Astrocyte (in vitro differentiated cells and primary cell): ENCODE results near the gene FAM107B. TPM values are rescaled to one million over a fixed set of nuclear protein-coding genes. Genes with fewer than 3 reads are reported as not detected.

Experiments
- DNase-seq: peaks from one replicate; pipeline ENCODE4 v3.0.0-alpha.2; 2010; ENCODE audit warnings: low read depth
- FAIRE-seq: peaks from 2 replicates; lab custom pipeline; 2011; peaks lifted over from hg19 to GRCh38; lab: Jason Lieb, UNC
- H2AFZ ChIP-seq: 2 replicates; pipeline ENCODE4 v1.6.0; 2012; ENCODE audit warnings: low read depth, low read length, inconsistent platforms
- H3K27ac ChIP-seq: 2 replicates; pipeline ENCODE4 v1.5.1; 2011; ENCODE audit warnings: low read depth, low read length, inconsistent platforms
- H3K27me3 ChIP-seq: 2 replicates; pipeline ENCODE4 v1.6.0; 2011; ENCODE audit warnings: low read length, inconsistent platforms; ENCODE audit not compliant: insufficient read depth
- H3K36me3 ChIP-seq: 2 replicates; pipeline ENCODE4 v1.5.1; 2011; ENCODE audit warnings: low read length, inconsistent platforms; ENCODE audit not compliant: insufficient read depth
- H3K4me1 ChIP-seq: 2 replicates; pipeline ENCODE4 v1.5.1; 2011; ENCODE audit warnings: low read length, inconsistent platforms; ENCODE audit not compliant: insufficient read depth
- H3K4me2 ChIP-seq: 2 replicates; pipeline ENCODE4 v1.6.0; 2012; ENCODE audit warnings: low read length, inconsistent platforms
- H3K4me3 ChIP-seq: 2 replicates; pipeline ENCODE4 v1.5.1; 2011; ENCODE audit warnings: low read depth, mild to moderate bottlenecking, low read length, inconsistent platforms; ENCODE audit not compliant: insufficient read depth
- H3K79me2 ChIP-seq: 2 replicates; pipeline ENCODE4 v1.6.0; 2012; ENCODE audit warnings: mild to moderate bottlenecking, low read length, inconsistent platforms; ENCODE audit not compliant: insufficient read depth
- H3K9ac ChIP-seq: 2 replicates; pipeline ENCODE4 v1.6.0; 2012; ENCODE audit warnings: mild to moderate bottlenecking, low read length, inconsistent platforms
- H3K9me3 ChIP-seq: 2 replicates; pipeline ENCODE4 v1.5.1; 2012; ENCODE audit warnings: low read depth, mild to moderate bottlenecking, low read length, inconsistent platforms; ENCODE audit not compliant: insufficient read depth
- H4K20me1 ChIP-seq: 2 replicates; pipeline ENCODE4 v1.6.0; 2012; ENCODE audit warnings: low read length, inconsistent platforms; ENCODE audit not compliant: insufficient read depth
- H3K27ac Mint-ChIP-seq: one replicate; pipeline ENCODE4 v1.8.0; 2021; ENCODE audit warnings: mild to moderate bottlenecking, mixed read lengths; ENCODE audit not compliant: unreplicated experiment
- H3K27me3 Mint-ChIP-seq: one replicate; pipeline ENCODE4 v1.8.0; 2021; ENCODE audit warnings: low read depth, mixed read lengths; ENCODE audit not compliant: unreplicated experiment
- H3K36me3 Mint-ChIP-seq: one replicate; pipeline ENCODE4 v1.8.0; 2021; ENCODE audit warnings: low read depth, mixed read lengths; ENCODE audit not compliant: unreplicated experiment
- H3K4me1 Mint-ChIP-seq: one replicate; pipeline ENCODE4 v1.8.0; 2021; ENCODE audit warnings: low read depth, mixed read lengths; ENCODE audit not compliant: unreplicated experiment
- H3K4me3 Mint-ChIP-seq: one replicate; pipeline ENCODE4 v1.8.0; 2021; ENCODE audit warnings: mild to moderate bottlenecking, moderate library complexity, mixed read lengths; ENCODE audit not compliant: unreplicated experiment
- H3K9me3 Mint-ChIP-seq: one replicate; pipeline ENCODE4 v1.8.0; 2021; ENCODE audit warnings: mild to moderate bottlenecking, mixed read lengths; ENCODE audit not compliant: unreplicated experiment
- EZH2 ChIP-seq: IDR thresholded peaks from 2 replicates; pipeline ENCODE4 v1.6.1; 2012; ENCODE audit warnings: mild to moderate bottlenecking, low read length, inconsistent platforms; ENCODE audit not compliant: insufficient read depth
- total RNA-seq: library from RNA; stranded (reverse); gene quantifications from 2 replicates; pipeline ENCODE4 v1.2.1, GENCODE V29; 2021
- TF ChIP-seq, protein P1 (sequence below): IDR thresholded peaks from 2 replicates; pipeline ENCODE4 v1.5.1; 2011; ENCODE audit warnings: low read depth, mild to moderate bottlenecking, inconsistent platforms, low read length, moderate library complexity; ENCODE audit not compliant: insufficient read depth

Gene FAM107B
- total RNA-seq, 1 donor from 2014 or later = 36.0 TPM

GRCh38 chr10:14696821-14697220 is 77.9 kb downstream of the FAM107B start:
- Histone ChIP-seq H4K20me1 (no peaks in the 10 kb centered on the region), H3K27me3 (no peaks in the 10 kb centered on the region), H3K4me1 (peaks cover 6% of the 10 kb centered on the region), H3K4me3 (no peak overlapping the region), H2AFZ (no peak overlapping the region), H3K9ac (no peak overlapping the region), H3K27ac (no peak overlapping the region), H3K9me3 (no peaks in the 10 kb centered on the region), H3K36me3 (no peaks in the 10 kb centered on the region), H3K4me2 (no peak overlapping the region), H3K79me2 (no peaks in the 10 kb centered on the region)
- peaks cover 3% of the 10 kb centered on the region for H3K27me3 Mint-ChIP-seq
- FAIRE-seq (no peak), DNase-seq (no peak)
- H3K4me3 Mint-ChIP-seq = no peak overlapping the region
- no peaks in the 10 kb centered on the region for H3K36me3 Mint-ChIP-seq
- no peaks in the 10 kb centered on the region for H3K4me1 Mint-ChIP-seq
- no peaks in the 10 kb centered on the region for H3K9me3 Mint-ChIP-seq
- no peak overlapping the region for H3K27ac Mint-ChIP-seq
- TF ChIP-seq EZH2 = no peak
- TF ChIP-seq, protein P1, sequence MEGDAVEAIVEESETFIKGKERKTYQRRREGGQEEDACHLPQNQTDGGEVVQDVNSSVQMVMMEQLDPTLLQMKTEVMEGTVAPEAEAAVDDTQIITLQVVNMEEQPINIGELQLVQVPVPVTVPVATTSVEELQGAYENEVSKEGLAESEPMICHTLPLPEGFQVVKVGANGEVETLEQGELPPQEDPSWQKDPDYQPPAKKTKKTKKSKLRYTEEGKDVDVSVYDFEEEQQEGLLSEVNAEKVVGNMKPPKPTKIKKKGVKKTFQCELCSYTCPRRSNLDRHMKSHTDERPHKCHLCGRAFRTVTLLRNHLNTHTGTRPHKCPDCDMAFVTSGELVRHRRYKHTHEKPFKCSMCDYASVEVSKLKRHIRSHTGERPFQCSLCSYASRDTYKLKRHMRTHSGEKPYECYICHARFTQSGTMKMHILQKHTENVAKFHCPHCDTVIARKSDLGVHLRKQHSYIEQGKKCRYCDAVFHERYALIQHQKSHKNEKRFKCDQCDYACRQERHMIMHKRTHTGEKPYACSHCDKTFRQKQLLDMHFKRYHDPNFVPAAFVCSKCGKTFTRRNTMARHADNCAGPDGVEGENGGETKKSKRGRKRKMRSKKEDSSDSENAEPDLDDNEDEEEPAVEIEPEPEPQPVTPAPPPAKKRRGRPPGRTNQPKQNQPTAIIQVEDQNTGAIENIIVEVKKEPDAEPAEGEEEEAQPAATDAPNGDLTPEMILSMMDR = no peak

DNA sequence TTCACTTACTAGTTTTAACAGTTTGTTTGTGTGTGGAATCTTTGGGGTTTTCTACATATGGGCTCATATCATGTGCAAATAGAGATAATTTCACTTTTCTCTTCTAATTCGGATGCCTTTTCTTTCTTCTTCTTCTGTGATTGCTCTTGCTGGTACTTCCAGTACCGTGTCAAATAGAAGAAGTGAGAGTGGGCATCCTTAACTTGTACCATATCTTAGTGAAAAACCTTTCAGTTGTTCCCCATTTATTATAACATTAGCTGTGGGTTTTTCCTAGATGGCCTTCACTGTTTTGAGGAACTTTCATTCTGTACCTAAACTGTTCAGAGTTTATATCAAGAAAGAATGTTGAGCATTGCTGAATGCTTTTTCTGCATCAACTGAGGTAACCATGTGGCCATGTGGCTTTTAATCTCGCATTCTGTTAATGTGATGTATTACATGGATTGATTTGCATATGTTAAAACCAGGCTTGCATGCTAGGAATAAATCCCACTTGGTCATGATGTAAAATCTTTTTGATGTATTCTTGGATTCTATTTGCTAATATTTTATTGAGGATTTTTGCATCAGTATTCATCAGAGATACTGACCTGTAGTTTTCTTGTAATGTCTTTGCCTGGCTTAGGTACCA is 78.7 kb downstream of the FAM107B start:
- no peak for TF ChIP-seq EZH2
- TF ChIP-seq, protein P1 = no peak
- no peak overlapping the region for H3K4me3 ChIP-seq
- H3K79me2 ChIP-seq = no peaks in the 10 kb centered on the region
- no peak overlapping the region for H3K27ac ChIP-seq
- Mint-ChIP-seq H3K36me3 (no peaks in the 10 kb centered on the region), H3K4me1 (no peaks in the 10 kb centered on the region), H3K4me3 (no peak overlapping the region), H3K9me3 (no peaks in the 10 kb centered on the region), H3K27me3 (peaks cover 3% of the 10 kb centered on the region), H3K27ac (no peak overlapping the region)
- no peaks in the 10 kb centered on the region for H3K27me3 ChIP-seq
- FAIRE-seq (no peak), DNase-seq (no peak)
- H3K4me1 ChIP-seq = peaks cover 6% of the 10 kb centered on the region
- H3K9ac ChIP-seq = no peak overlapping the region
- no peaks in the 10 kb centered on the region for H3K36me3 ChIP-seq
- no peaks in the 10 kb centered on the region for H4K20me1 ChIP-seq
- no peak overlapping the region for H2AFZ ChIP-seq
- no peaks in the 10 kb centered on the region for H3K9me3 ChIP-seq
- no peak overlapping the region for H3K4me2 ChIP-seq

GRCh38 chr10:14693891-14694290 is 80.8 kb downstream of the FAM107B start:
- Mint-ChIP-seq H3K27ac (no peak overlapping the region), H3K4me1 (peaks cover 1% of the 10 kb centered on the region), H3K36me3 (no peaks in the 10 kb centered on the region), H3K9me3 (no peaks in the 10 kb centered on the region), H3K27me3 (peaks cover 3% of the 10 kb centered on the region), H3K4me3 (no peak overlapping the region)
- Histone ChIP-seq H3K4me3 (no peak overlapping the region), H3K27ac (no peak overlapping the region), H2AFZ (no peak overlapping the region), H3K4me2 (no peak overlapping the region), H4K20me1 (no peaks in the 10 kb centered on the region), H3K36me3 (no peaks in the 10 kb centered on the region), H3K79me2 (no peaks in the 10 kb centered on the region), H3K9me3 (no peaks in the 10 kb centered on the region), H3K9ac (no peak overlapping the region), H3K4me1 (peaks cover 6% of the 10 kb centered on the region), H3K27me3 (no peaks in the 10 kb centered on the region)
- DNase-seq (no peak), FAIRE-seq (no peak)
- TF ChIP-seq, protein P1 = no peak
- TF ChIP-seq EZH2 = no peak
